HEK293 (cell line): Measurements from ENCODE around the gene DAP.
"Not testable (repeated sequence)": the region's sequence is repeated elsewhere in the genome, so short reads cannot be mapped to it uniquely, and the experiment has no call there.

Experiments used
- CTCF ChIA-PET: fragments of 350-600 bp; formaldehyde crosslinking; extraction: SDS; loops from one replicate; lab custom pipeline; 2021; ENCODE audit warnings: antibody characterized with exemption; lab: Yijun Ruan, JAX
- POLR2A ChIA-PET: fragments of 300-600 bp; formaldehyde crosslinking; extraction: SDS; loops from one replicate; lab custom pipeline; 2020; ENCODE audit warnings: antibody characterized with exemption, inconsistent platforms; lab: Yijun Ruan, JAX
- H3K27ac ChIP-seq: fragments of 200-500 bp; sonication (Bioruptor generic); 2 replicates; pipeline ENCODE4 v1.5.1; 2014; ENCODE audit warnings: low read depth, low read length, control low read depth, inconsistent platforms; ENCODE audit errors: extremely low read depth
- H3K36me3 ChIP-seq, 2 experiments: fragments of 200-500 bp in 1 of 2; sonication (Bioruptor generic) in 1 of 2; 1 replicate in 1 of 2; 2 replicates in 1 of 2; pipeline ENCODE4 v1.5.1; 2014 to 2017; ENCODE audit warnings: inconsistent platforms in 2 of 2, low read length in 2 of 2; ENCODE audit not compliant: control insufficient read depth in 2 of 2, insufficient read depth in 1 of 2
- H3K4me1 ChIP-seq: fragments of 200-500 bp; sonication (Bioruptor generic); 2 replicates; pipeline ENCODE4 v1.5.1; 2014; ENCODE audit warnings: mild to moderate bottlenecking, low read length, inconsistent platforms; ENCODE audit not compliant: control insufficient read depth, insufficient read depth
- H3K4me3 ChIP-seq: 2 replicates; pipeline ENCODE4 v1.5.1; 2011; ENCODE audit warnings: low read depth, mild to moderate bottlenecking, control low read depth, low read length, moderate library complexity
- H3K9me3 ChIP-seq: fragments of 200-500 bp; sonication (Bioruptor generic); 2 replicates; pipeline ENCODE4 v1.5.1; 2014; ENCODE audit warnings: low read depth, low read length, inconsistent platforms; ENCODE audit not compliant: control insufficient read depth, insufficient read depth
- MZF1 ChIP-seq: fragments of 450-650 bp; formaldehyde crosslinking; IDR thresholded peaks from 2 replicates; pipeline ENCODE4 v1.5.1; 2017; ENCODE audit warnings: missing biosample characterization, missing genetic modification characterization, borderline replicate concordance
- PRDM1 ChIP-seq: fragments of 450-650 bp; formaldehyde crosslinking; IDR thresholded peaks from 2 replicates; pipeline ENCODE4; 2016; ENCODE audit warnings: missing biosample characterization, missing genetic modification characterization
- SP3 ChIP-seq: fragments of 450-650 bp; formaldehyde crosslinking; IDR thresholded peaks from 2 replicates; pipeline ENCODE4 v1.5.1; 2016; ENCODE audit warnings: missing biosample characterization, missing genetic modification characterization
- ZBTB48 ChIP-seq: fragments of 450-650 bp; formaldehyde crosslinking; IDR thresholded peaks from 2 replicates; pipeline ENCODE4 v1.5.1; 2016; ENCODE audit warnings: missing biosample characterization, missing genetic modification characterization
- ZNF223 ChIP-seq: fragments of 450-650 bp; formaldehyde crosslinking; IDR thresholded peaks from 2 replicates; pipeline ENCODE4 v1.5.1; 2016; ENCODE audit warnings: missing biosample characterization, missing genetic modification characterization
- ZNF274 ChIP-seq, 2 experiments: fragments of 200-500 bp in 1 of 2; fragments of 450-650 bp in 1 of 2; sonication (Bioruptor generic) in 1 of 2; formaldehyde crosslinking in 1 of 2; IDR thresholded peaks; 2 replicates each; pipeline versions ENCODE4 v1.5.1 to v1.6.1; 2014 to 2016; ENCODE audit warnings: borderline replicate concordance in 1 of 2, inconsistent platforms in 1 of 2, low read length in 1 of 2, missing biosample characterization in 1 of 2, missing genetic modification characterization in 1 of 2
- ZNF341 ChIP-seq: fragments of 450-650 bp; formaldehyde crosslinking; IDR thresholded peaks from 2 replicates; pipeline ENCODE4; 2016; ENCODE audit warnings: low read depth, missing biosample characterization, missing genetic modification characterization
- ZNF514 ChIP-seq: fragments of 450-650 bp; formaldehyde crosslinking; IDR thresholded peaks from 2 replicates; pipeline ENCODE4 v1.5.1; 2016; ENCODE audit warnings: missing biosample characterization, missing genetic modification characterization
- ZNF555 ChIP-seq: fragments of 450-650 bp; formaldehyde crosslinking; conservative IDR thresholded peaks from 2 replicates; pipeline ENCODE4 v1.5.1; 2017; ENCODE audit warnings: missing biosample characterization, mild to moderate bottlenecking, missing genetic modification characterization, inconsistent platforms
- ZNF776 ChIP-seq: fragments of 450-650 bp; formaldehyde crosslinking; IDR thresholded peaks from 2 replicates; pipeline ENCODE4 v1.5.0; 2017; ENCODE audit warnings: missing biosample characterization, missing genetic modification characterization, borderline replicate concordance
- ZNF777 ChIP-seq: fragments of 450-650 bp; formaldehyde crosslinking; IDR thresholded peaks from 2 replicates; pipeline ENCODE4 v1.5.1; 2017; ENCODE audit warnings: missing biosample characterization, missing genetic modification characterization, borderline replicate concordance
- TF ChIP-seq, protein P1 (sequence below): fragments of 450-650 bp; formaldehyde crosslinking; IDR thresholded peaks from 2 replicates; pipeline ENCODE4 v1.5.1; 2016; ENCODE audit warnings: missing biosample characterization, missing genetic modification characterization
- TF ChIP-seq, protein P2 (sequence below): fragments of 450-650 bp; formaldehyde crosslinking; IDR thresholded peaks from 2 replicates; pipeline ENCODE4 v1.5.1; 2017; ENCODE audit warnings: missing biosample characterization, missing genetic modification characterization
- TF ChIP-seq, protein P3 (sequence below): fragments of 450-650 bp; formaldehyde crosslinking; IDR thresholded peaks from 2 replicates; pipeline ENCODE4 v1.5.1; 2016; ENCODE audit warnings: missing biosample characterization, missing genetic modification characterization
- TF ChIP-seq, protein P4 (sequence below): fragments of 450-650 bp; formaldehyde crosslinking; IDR thresholded peaks from 2 replicates; pipeline ENCODE4 v1.5.1; 2016; ENCODE audit warnings: missing biosample characterization, missing genetic modification characterization
- TF ChIP-seq, protein P5 (sequence below): sonication (generic); formaldehyde crosslinking; IDR thresholded peaks from 2 replicates; pipeline ENCODE4 v1.8.1; 2022; ENCODE audit warnings: mild to moderate bottlenecking, moderate library complexity, missing genetic modification reagents
- TF ChIP-seq, protein P6 (sequence below): fragments of 450-650 bp; formaldehyde crosslinking; IDR thresholded peaks from 2 replicates; pipeline ENCODE4 v1.5.1; 2016; ENCODE audit warnings: missing biosample characterization, missing genetic modification characterization
- TF ChIP-seq, protein P7 (sequence below): fragments of 450-650 bp; formaldehyde crosslinking; IDR thresholded peaks from 2 replicates; pipeline ENCODE4 v1.5.1; 2016; ENCODE audit warnings: missing biosample characterization, missing genetic modification characterization

The DAP gene

DNA sequence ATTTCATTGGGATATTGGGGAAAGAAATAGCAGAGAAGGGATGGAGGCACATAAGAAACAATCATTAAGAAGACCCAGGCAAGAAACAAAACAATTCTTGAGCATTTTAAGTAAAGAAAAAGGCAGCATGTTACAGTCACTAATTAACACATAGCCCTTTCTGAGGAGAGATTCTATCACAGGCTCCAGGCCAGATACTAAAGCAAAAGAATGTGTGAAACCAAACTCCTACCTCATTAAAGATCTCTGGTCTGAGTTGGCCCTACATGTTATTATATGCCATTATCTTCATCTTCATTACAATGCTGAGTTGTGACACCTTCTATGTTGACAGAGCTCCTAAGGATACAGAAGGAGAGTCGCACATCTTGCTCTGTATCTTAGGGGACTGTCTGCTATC lies 37.5 kb downstream of the DAP start:
- H3K36me3 ChIP-seq: peaks cover 0 to 6% of the 10 kb centered on the region in 2 experiments; a peak in 1 of 3 replicates
- CTCF ChIA-PET: interaction anchor here (0.6 to 1.2 kb wide), 3 partner anchors 21 to 365 kb away, joined by 3 to 4 read pairs (median 3); no protein-coding TSS in a partner anchor
- TF ChIP-seq, protein P1, sequence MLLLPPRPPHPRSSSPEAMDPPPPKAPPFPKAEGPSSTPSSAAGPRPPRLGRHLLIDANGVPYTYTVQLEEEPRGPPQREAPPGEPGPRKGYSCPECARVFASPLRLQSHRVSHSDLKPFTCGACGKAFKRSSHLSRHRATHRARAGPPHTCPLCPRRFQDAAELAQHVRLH (tag by site-specific recombination): no peak
- TF ChIP-seq, protein P2, sequence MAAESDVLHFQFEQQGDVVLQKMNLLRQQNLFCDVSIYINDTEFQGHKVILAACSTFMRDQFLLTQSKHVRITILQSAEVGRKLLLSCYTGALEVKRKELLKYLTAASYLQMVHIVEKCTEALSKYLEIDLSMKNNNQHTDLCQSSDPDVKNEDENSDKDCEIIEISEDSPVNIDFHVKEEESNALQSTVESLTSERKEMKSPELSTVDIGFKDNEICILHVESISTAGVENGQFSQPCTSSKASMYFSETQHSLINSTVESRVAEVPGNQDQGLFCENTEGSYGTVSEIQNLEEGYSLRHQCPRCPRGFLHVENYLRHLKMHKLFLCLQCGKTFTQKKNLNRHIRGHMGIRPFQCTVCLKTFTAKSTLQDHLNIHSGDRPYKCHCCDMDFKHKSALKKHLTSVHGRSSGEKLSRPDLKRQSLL (tag by site-specific recombination): no peak
- TF ChIP-seq ZNF274 (IDR thresholded peaks at IDR 0.05; ENCODE audit: low read length) (no peak), ZNF274 (tag by site-specific recombination; IDR thresholded peaks at IDR 0.05; ENCODE audit: borderline replicate concordance) (no peak), ZNF777 (tag by site-specific recombination) (no peak), ZNF776 (tag by site-specific recombination) (no peak), ZBTB48 (tag by site-specific recombination) (no peak), ZNF341 (tag by site-specific recombination) (no peak), MZF1 (tag by site-specific recombination) (no peak), ZNF514 (tag by site-specific recombination) (no peak), ZNF555 (tag by site-specific recombination) (no peak), SP3 (tag by site-specific recombination) (no peak), ZNF223 (tag by site-specific recombination) (no peak), PRDM1 (tag by site-specific recombination) (no peak)
- TF ChIP-seq, protein P3, sequence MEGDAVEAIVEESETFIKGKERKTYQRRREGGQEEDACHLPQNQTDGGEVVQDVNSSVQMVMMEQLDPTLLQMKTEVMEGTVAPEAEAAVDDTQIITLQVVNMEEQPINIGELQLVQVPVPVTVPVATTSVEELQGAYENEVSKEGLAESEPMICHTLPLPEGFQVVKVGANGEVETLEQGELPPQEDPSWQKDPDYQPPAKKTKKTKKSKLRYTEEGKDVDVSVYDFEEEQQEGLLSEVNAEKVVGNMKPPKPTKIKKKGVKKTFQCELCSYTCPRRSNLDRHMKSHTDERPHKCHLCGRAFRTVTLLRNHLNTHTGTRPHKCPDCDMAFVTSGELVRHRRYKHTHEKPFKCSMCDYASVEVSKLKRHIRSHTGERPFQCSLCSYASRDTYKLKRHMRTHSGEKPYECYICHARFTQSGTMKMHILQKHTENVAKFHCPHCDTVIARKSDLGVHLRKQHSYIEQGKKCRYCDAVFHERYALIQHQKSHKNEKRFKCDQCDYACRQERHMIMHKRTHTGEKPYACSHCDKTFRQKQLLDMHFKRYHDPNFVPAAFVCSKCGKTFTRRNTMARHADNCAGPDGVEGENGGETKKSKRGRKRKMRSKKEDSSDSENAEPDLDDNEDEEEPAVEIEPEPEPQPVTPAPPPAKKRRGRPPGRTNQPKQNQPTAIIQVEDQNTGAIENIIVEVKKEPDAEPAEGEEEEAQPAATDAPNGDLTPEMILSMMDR (tag by site-specific recombination): no peak
- TF ChIP-seq, protein P4, sequence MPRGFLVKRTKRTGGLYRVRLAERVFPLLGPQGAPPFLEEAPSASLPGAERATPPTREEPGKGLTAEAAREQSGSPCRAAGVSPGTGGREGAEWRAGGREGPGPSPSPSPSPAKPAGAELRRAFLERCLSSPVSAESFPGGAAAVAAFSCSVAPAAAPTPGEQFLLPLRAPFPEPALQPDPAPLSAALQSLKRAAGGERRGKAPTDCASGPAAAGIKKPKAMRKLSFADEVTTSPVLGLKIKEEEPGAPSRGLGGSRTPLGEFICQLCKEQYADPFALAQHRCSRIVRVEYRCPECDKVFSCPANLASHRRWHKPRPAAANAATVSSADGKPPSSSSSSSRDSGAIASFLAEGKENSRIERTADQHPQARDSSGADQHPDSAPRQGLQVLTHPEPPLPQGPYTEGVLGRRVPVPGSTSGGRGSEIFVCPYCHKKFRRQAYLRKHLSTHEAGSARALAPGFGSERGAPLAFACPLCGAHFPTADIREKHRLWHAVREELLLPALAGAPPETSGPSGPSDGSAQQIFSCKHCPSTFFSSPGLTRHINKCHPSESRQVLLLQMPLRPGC (tag by site-specific recombination): no peak
- TF ChIP-seq, protein P5, sequence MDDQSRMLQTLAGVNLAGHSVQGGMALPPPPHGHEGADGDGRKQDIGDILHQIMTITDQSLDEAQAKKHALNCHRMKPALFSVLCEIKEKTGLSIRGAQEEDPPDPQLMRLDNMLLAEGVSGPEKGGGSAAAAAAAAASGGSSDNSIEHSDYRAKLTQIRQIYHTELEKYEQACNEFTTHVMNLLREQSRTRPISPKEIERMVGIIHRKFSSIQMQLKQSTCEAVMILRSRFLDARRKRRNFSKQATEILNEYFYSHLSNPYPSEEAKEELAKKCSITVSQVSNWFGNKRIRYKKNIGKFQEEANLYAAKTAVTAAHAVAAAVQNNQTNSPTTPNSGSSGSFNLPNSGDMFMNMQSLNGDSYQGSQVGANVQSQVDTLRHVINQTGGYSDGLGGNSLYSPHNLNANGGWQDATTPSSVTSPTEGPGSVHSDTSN: no peak
- TF ChIP-seq, protein P6, sequence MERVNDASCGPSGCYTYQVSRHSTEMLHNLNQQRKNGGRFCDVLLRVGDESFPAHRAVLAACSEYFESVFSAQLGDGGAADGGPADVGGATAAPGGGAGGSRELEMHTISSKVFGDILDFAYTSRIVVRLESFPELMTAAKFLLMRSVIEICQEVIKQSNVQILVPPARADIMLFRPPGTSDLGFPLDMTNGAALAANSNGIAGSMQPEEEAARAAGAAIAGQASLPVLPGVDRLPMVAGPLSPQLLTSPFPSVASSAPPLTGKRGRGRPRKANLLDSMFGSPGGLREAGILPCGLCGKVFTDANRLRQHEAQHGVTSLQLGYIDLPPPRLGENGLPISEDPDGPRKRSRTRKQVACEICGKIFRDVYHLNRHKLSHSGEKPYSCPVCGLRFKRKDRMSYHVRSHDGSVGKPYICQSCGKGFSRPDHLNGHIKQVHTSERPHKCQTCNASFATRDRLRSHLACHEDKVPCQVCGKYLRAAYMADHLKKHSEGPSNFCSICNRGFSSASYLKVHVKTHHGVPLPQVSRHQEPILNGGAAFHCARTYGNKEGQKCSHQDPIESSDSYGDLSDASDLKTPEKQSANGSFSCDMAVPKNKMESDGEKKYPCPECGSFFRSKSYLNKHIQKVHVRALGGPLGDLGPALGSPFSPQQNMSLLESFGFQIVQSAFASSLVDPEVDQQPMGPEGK (tag by site-specific recombination): no peak
- TF ChIP-seq, protein P7, sequence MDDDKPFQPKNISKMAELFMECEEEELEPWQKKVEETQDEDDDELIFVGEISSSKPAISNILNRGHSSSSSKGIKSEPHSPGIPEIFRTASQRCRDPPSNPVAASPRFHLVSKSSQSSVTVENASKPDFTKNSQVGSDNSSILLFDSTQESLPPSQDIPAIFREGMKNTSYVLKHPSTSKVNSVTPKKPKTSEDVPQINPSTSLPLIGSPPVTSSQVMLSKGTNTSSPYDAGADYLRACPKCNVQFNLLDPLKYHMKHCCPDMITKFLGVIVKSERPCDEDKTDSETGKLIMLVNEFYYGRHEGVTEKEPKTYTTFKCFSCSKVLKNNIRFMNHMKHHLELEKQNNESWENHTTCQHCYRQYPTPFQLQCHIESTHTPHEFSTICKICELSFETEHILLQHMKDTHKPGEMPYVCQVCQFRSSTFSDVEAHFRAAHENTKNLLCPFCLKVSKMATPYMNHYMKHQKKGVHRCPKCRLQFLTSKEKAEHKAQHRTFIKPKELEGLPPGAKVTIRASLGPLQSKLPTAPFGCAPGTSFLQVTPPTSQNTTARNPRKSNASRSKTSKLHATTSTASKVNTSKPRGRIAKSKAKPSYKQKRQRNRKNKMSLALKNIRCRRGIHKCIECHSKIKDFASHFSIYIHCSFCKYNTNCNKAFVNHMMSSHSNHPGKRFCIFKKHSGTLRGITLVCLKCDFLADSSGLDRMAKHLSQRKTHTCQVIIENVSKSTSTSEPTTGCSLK (tag by site-specific recombination): no peak
- TF ChIP-seq, all 188 proteins: peak for 0
- no peak overlapping the region for H3K27ac ChIP-seq
- H3K4me3 ChIP-seq: no peak overlapping the region
- no peaks in the 10 kb centered on the region for H3K9me3 ChIP-seq
- no peaks in the 10 kb centered on the region for H3K4me1 ChIP-seq
- POLR2A ChIA-PET: no interaction called here

DNA sequence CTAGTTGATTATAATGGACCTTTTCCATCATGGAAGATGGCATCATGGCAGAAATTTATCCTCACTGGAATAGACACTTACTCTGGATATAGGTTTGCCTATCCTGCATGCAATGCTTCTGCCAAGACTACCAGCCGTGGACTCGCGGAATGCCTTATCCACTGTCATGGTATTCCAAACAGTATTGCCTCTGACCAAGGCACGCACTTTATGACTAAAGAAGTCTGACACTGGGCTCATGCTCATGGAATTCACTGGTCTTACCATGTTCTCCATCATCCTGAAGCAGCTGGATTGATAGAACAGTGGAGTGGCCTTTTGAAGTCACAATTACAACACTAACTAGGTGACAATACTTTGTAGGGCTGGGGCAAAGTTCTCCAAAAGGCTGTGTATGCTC lies 40.3 kb downstream of the DAP start:
- POLR2A ChIA-PET, H3K9me3 ChIP-seq, H3K36me3 ChIP-seq, H3K27ac ChIP-seq, H3K4me1 ChIP-seq, H3K4me3 ChIP-seq, CTCF ChIA-PET: not testable (repeated sequence)
